D721Med (cell line): ENCODE results near the gene TMEM255B.

Source experiments
- DNase-seq: peaks from one replicate; pipeline ENCODE4 v3.0.0; 2011; ENCODE audit warnings: low spot score; ENCODE audit not compliant: insufficient read length
- FAIRE-seq: peaks from 2 replicates; lab custom pipeline; 2011; peaks lifted over from hg19 to GRCh38; lab: Jason Lieb, UNC
- TF ChIP-seq, protein P1 (sequence below): IDR thresholded peaks from 2 replicates; pipeline ENCODE4 v1.5.1; 2012; ENCODE audit warnings: mild to moderate bottlenecking, control low read depth; ENCODE audit not compliant: insufficient read depth; ENCODE audit errors: missing control alignments

TMEM255B gene

DNA sequence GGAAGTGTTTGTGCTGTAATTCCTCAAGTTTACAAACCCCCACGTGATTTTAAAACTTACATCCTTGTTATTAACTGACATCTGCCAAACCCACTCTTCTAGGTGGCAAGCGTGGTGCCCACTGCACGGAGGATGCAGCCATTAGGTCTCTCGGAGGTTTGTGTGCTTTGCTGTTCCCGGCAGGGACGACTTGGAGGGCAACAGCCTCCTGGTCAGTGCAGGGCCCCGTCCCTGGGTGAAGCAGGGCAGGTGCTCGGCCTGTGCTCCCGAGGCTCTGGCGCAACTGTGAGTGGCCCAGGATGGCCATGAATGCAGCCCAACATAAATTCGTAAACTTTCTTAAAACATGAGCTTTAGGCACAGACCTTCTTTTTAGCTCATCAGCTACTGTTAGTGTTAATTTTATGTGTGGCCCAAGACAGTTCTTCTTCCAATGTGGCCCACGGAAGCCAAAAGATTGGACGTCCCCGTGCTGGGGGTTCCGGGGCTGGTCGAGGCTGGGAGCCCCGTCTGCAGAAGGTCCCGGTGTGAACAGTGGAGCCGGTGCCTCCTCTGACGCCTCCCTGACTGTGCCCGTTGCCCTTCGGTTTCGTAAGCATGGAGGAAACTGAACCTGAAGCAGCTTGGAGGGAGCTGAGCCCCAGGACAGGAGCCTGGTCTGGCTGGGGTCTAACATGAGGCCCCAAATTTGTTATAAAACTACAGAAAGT is 93.0 kb downstream of the TMEM255B start:
- FAIRE-seq (no peak), DNase-seq (no peak)
- TF ChIP-seq, protein P1, sequence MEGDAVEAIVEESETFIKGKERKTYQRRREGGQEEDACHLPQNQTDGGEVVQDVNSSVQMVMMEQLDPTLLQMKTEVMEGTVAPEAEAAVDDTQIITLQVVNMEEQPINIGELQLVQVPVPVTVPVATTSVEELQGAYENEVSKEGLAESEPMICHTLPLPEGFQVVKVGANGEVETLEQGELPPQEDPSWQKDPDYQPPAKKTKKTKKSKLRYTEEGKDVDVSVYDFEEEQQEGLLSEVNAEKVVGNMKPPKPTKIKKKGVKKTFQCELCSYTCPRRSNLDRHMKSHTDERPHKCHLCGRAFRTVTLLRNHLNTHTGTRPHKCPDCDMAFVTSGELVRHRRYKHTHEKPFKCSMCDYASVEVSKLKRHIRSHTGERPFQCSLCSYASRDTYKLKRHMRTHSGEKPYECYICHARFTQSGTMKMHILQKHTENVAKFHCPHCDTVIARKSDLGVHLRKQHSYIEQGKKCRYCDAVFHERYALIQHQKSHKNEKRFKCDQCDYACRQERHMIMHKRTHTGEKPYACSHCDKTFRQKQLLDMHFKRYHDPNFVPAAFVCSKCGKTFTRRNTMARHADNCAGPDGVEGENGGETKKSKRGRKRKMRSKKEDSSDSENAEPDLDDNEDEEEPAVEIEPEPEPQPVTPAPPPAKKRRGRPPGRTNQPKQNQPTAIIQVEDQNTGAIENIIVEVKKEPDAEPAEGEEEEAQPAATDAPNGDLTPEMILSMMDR, result no peak

GRCh38 chr13:113852536-113853517 is 93.8 kb downstream of the TMEM255B start:
- FAIRE-seq (no peak), DNase-seq (no peak)
- TF ChIP-seq, protein P1, result no peak

DNA sequence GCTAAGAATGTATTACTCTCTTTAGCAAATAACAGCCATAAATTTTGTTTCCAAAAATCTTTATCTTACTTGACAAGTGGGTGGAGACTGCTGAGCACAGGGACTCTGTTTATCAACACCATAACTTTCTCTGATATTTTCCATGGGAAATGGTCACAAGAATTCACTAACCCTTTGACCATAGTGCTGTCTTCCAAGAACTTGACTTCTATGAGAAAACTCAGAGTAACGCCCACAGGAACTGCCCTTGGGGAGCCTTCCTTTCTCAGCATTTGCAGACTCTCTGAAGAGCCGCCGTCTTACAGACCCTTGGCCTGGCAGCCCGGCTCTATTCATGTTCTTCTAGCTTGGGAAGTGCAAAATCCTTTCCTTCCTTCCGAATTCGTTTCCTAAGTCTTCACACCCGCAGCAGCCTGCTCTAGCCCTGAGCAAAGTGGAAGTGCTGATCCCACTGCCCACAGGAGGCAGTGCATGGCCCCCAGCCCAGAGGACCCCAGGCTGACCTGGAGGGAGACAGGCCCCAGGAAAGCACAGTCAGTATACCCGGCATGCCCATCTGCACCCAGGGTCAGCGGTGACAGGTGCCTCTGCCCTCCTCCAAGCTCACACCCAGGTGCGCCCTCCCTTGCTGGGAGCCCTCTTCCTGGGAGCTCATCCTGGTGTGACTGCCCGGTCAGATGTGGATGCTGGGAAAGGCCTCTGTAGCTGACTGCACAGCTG is 94.7 kb downstream of the TMEM255B start:
- TF ChIP-seq, protein P1, result no peak
- FAIRE-seq (no peak), DNase-seq (no peak)

DNA sequence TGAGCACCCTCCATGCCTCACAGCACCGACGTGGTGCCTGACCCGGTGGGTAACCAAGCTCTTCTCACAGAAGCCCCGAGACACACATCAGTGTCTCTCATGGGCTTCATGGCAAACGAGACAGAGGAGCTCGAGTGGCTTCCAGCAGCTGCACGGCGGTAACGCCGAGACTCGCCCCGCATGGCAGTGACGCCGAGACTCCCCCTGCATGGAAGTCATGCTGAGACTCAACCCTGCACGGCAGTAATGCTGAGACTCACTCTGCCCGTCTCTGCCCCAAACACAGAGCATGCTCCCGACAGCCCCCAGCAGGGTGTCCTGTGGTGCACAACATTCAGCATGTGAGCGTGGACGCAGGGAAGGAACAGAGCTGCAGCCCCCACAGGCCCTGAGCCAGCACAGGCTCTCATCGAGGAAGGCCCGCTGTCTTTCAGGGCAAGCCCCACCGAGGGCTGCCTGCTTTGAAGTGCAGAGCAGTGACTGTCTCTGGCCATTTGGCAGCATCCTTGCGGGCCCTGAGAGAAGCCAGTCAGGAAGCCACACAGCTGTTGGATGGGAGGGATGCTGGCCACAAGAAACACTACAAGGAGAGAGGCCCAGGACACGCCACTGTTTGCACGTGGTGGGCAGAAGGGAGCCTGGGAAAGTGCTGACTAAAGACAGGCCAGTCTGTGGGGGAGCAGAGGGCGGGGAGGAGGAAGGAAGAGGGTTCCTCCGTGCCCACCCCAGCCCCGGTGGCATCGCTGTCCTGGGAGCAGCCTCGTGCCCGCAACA is 95.4 kb downstream of the TMEM255B start:
- FAIRE-seq, result no peak
- TF ChIP-seq, protein P1, result no peak
- DNase-seq, result no peak

- FAIRE-seq (no peak), DNase-seq (no peak)
These were observed 96.2 kb downstream of the TMEM255B start for GRCh38 chr13:113855012-113855921.

More at GRCh38 chr13:113855012-113855921, 96.2 kb downstream of the TMEM255B start:
- TF ChIP-seq, protein P1, result no peak
